GM18868 (cell line): ENCODE data around the gene DCTN1.

ENCODE experiments used
- ATAC-seq: cut with Tn5 transposase; IDR thresholded peaks from one replicate; pipeline ENCODE4 v1.9.1; 2021; ENCODE audit warnings: mild to moderate bottlenecking, moderate library complexity; ENCODE audit not compliant: unreplicated experiment

Gene DCTN1

GRCh38 chr2:74414881-74415761, 35.0 kb upstream of the DCTN1 start:
- ATAC-seq: peak; percentile 43

- no peak for ATAC-seq
These were observed 34.3 kb upstream of the DCTN1 start for GRCh38 chr2:74414441-74414840.

- ATAC-seq: no peak
These were observed 33.0 kb upstream of the DCTN1 start for GRCh38 chr2:74413001-74413698.

GRCh38 chr2:74407682-74408081, 27.6 kb upstream of the DCTN1 start:
- ATAC-seq: no peak

GRCh38 chr2:74406035-74406434, 25.9 kb upstream of the DCTN1 start:
- ATAC-seq: peak; percentile 96

- ATAC-seq: no peak
These were observed 21.8 kb upstream of the DCTN1 start for GRCh38 chr2:74401891-74402290.

- peak; percentile 52 for ATAC-seq
These were observed 19.7 kb upstream of the DCTN1 start for GRCh38 chr2:74399785-74400184.

GRCh38 chr2:74396149-74396548, 16.0 kb upstream of the DCTN1 start:
- ATAC-seq: no peak

GRCh38 chr2:74393525-74393924, 13.4 kb upstream of the DCTN1 start:
- ATAC-seq: no peak

- no peak for ATAC-seq
These were observed 12.3 kb upstream of the DCTN1 start for GRCh38 chr2:74392449-74392743.

GRCh38 chr2:74391580-74392448, 11.7 kb upstream of the DCTN1 start:
- peak; percentile 50 for ATAC-seq

GRCh38 chr2:74391209-74391579, 11.1 kb upstream of the DCTN1 start:
- peak; percentile 6 for ATAC-seq

GRCh38 chr2:74390606-74391005, 10.5 kb upstream of the DCTN1 start:
- no peak for ATAC-seq

- peak; percentile 52 for ATAC-seq
These were observed 7.2 kb upstream of the DCTN1 start for GRCh38 chr2:74387346-74387745.

GRCh38 chr2:74385396-74385795, 5.3 kb upstream of the DCTN1 start:
- no peak for ATAC-seq

GRCh38 chr2:74384051-74384450, 3.9 kb upstream of the DCTN1 start:
- ATAC-seq: no peak

GRCh38 chr2:74383254-74383653, 3.1 kb upstream of the DCTN1 start:
- ATAC-seq: no peak

GRCh38 chr2:74381751-74382150, 1.6 kb upstream of the DCTN1 start:
- ATAC-seq: no peak

GRCh38 chr2:74378007-74378406, 2.1 kb downstream of the DCTN1 start:
- no peak for ATAC-seq

- no peak for ATAC-seq
These were observed 4.3 kb downstream of the DCTN1 start for GRCh38 chr2:74375838-74376237.

GRCh38 chr2:74374509-74375205, 5.5 kb downstream of the DCTN1 start:
- no peak for ATAC-seq
